Measurements from ENCODE around the gene ENDOU.

Gene ENDOU

DNA sequence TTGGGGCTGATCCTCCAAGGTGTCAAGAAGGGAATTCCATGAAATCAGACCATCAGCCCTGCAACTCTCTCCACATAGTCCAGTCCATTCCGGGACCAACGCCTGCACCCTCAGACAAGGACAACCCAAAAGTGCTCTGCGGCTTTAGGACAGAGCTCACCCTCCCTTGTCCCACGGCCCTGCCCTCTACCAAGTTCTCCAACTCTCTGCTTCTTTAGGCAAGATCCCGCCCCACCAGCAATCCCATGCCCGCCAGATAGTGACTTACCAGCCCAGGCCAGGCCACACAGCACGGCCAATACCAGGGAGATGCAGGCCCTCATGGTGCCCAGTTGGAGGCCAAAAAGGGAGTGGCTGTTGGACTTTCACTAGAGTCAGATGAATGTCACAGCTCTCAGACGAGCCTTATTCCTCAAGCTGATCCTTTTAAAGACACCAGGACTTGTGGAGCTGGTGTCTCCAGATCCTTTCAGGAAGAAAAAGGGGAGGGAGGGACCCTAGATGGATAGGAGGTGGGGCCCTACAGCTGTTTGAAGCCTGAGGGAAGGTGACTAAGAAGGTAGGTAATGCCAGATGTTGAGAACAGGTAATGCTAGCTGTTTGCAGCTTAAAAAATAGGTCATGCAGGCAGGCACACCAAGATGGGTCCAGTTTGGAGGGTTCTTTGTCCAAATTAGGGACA lies at the start of gene ENDOU:
ENDOU (minus strand) TSS at position 400 of the 682 bp plus-strand sequence; CDS start at position 323, 77 bp downstream.
- Histone ChIP-seq H3K27ac (ENCODE audit: low read depth, low read length) (no peak within 1 kb of the TSS), H3K9ac (ENCODE audit: low read length) (no peak within 1 kb of the TSS)

GRCh38 chr12:47774663-47775062 lies 49.4 kb upstream of the ENDOU start:
- Histone ChIP-seq H3K9ac (ENCODE audit: low read length) (no peak overlapping the region), H3K36me3 (ENCODE audit: control insufficient read depth, insufficient read depth, low read length) (no peaks in the 10 kb centered on the region), H3K27me3 (ENCODE audit: control insufficient read depth, insufficient read depth, low read length) (no peaks in the 10 kb centered on the region), H3K27ac (ENCODE audit: low read depth, low read length) (no peak overlapping the region), H3K4me1 (ENCODE audit: control insufficient read depth, insufficient read depth, low read length) (peaks cover 17% of the 10 kb centered on the region), H3K4me3 (ENCODE audit: low read length) (no peak overlapping the region)

More for the DNA sequence above, at the start of gene ENDOU:
- Histone ChIP-seq H3K36me3 (ENCODE audit: control insufficient read depth, insufficient read depth, low read length) (no peaks in the 10 kb centered on the region), H3K4me3 (ENCODE audit: low read length) (no peak within 1 kb of the TSS), H3K27me3 (ENCODE audit: control insufficient read depth, insufficient read depth, low read length) (no peaks in the 10 kb centered on the region), H3K4me1 (ENCODE audit: control insufficient read depth, insufficient read depth, low read length) (no peaks in the 10 kb centered on the region)

DNA sequence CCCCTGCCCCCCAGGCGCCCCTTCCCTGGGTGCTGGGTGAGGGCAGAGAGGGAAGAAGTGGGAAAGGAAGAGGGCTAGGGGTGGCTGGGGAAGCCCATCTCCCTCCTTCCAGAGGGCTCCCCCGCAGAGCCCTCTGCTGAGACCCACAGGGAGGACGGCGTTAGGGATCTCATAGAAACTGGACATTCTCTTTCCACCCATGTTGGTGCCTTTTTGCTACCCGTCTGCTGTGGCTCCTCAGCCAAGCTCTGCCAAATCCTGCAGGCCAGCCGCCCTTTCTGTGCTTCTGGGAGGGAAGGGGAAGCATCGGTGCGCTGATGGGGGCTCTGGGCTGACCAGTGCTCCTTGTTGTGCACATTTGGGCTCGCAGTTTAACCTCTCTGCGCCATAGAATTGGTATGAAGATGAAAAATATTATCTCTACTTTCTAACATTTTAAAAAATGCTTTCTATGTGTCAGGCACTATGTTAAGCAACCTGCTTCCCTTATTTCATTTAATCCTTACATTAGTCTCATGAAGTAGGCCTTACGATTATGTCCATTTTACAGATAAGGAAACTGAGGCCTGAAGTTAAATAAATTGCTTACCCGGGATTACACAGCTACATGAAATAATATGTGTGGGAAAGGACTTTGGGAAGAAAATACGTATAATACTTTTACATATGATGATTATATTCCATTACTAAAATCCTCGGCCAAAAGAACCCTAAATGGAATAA lies 48.7 kb upstream of the ENDOU start:
- Histone ChIP-seq H3K36me3 (ENCODE audit: control insufficient read depth, insufficient read depth, low read length) (no peaks in the 10 kb centered on the region), H3K27ac (ENCODE audit: low read depth, low read length) (no peak overlapping the region), H3K27me3 (ENCODE audit: control insufficient read depth, insufficient read depth, low read length) (no peaks in the 10 kb centered on the region), H3K9ac (ENCODE audit: low read length) (peak overlapping the region; percentile 58), H3K4me1 (ENCODE audit: control insufficient read depth, insufficient read depth, low read length) (peaks cover 17% of the 10 kb centered on the region), H3K4me3 (ENCODE audit: low read length) (peak overlapping the region; percentile 76)

DNA sequence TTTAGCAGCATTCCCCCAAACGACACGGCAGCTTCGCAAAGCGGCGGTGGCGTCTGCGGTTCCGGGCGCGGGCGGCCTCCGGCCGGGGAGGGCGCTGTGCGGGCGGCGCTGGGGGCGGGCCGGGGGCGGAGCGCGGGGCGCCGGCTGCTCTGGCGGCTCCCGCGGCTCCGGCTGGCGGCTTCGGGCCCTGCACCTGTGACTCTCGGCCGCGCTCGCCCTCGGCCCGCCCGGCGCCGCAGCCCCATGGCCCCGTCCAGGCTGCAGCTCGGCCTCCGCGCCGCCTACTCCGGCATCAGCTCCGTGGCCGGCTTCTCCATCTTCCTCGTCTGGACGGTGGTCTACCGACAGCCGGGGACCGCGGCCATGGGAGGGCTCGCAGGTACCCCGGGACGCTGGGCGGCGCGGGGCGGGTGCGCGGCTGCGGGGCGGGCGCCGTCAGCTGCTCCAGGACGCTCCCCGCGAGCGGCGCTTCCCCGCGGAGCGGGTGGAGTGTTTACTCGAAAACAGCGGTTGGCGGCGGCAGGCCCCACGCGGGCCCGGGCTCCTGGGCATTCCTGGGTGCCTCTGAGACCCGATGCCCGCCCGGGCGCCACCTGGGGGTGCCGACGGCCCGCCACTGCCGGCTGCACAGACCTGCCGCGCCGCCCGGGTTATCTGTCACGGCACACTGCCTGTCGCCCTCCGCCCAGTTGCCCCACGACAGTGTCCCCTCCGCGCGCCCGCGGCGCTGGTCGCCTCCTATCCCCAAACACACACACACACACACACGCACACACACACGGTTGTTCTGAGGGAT lies 48.0 kb upstream of the ENDOU start, which contains the start of gene SLC48A1:
SLC48A1 (plus strand) TSS at position 177 of the 796 bp plus-strand sequence; CDS start at position 244, 67 bp downstream.
- Histone ChIP-seq H3K36me3 (ENCODE audit: control insufficient read depth, insufficient read depth, low read length) (no peaks in the 10 kb centered on the region), H3K9ac (ENCODE audit: low read length) (peak within 1 kb of the TSS; percentile 58), H3K4me1 (ENCODE audit: control insufficient read depth, insufficient read depth, low read length) (peaks cover 17% of the 10 kb centered on the region), H3K4me3 (ENCODE audit: low read length) (peak within 1 kb of the TSS; percentile 76), H3K27ac (ENCODE audit: low read depth, low read length) (peak within 1 kb of the TSS; percentile 51), H3K27me3 (ENCODE audit: control insufficient read depth, insufficient read depth, low read length) (no peaks in the 10 kb centered on the region)

DNA sequence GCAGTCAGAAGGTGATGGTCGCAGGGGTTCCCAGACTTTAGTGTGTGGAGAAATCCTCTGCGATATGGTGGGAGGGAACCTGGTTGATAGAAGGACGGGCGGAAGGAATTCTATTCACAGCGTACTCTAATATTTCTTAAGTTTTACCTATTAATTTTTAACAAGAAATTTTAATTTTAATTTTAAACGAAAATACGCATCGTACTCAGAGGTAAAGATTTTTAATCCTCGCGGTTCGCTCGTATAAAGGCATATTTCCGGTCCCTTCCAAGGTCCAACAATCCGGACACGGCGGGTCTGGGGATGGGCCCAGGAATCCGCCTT lies 47.4 kb upstream of the ENDOU start:
- Histone ChIP-seq H3K9ac (ENCODE audit: low read length) (no peak overlapping the region), H3K27me3 (ENCODE audit: control insufficient read depth, insufficient read depth, low read length) (no peaks in the 10 kb centered on the region), H3K4me1 (ENCODE audit: control insufficient read depth, insufficient read depth, low read length) (peaks cover 15% of the 10 kb centered on the region), H3K36me3 (ENCODE audit: control insufficient read depth, insufficient read depth, low read length) (no peaks in the 10 kb centered on the region), H3K4me3 (ENCODE audit: low read length) (peak overlapping the region; percentile 67), H3K27ac (ENCODE audit: low read depth, low read length) (no peak overlapping the region)

GRCh38 chr12:47772094-47772660 lies 46.9 kb upstream of the ENDOU start:
- Histone ChIP-seq H3K4me3 (ENCODE audit: low read length) (no peak overlapping the region), H3K4me1 (ENCODE audit: control insufficient read depth, insufficient read depth, low read length) (peaks cover 15% of the 10 kb centered on the region), H3K27me3 (ENCODE audit: control insufficient read depth, insufficient read depth, low read length) (no peaks in the 10 kb centered on the region), H3K36me3 (ENCODE audit: control insufficient read depth, insufficient read depth, low read length) (no peaks in the 10 kb centered on the region), H3K27ac (ENCODE audit: low read depth, low read length) (no peak overlapping the region), H3K9ac (ENCODE audit: low read length) (no peak overlapping the region)

GRCh38 chr12:47771304-47771703 lies 46.0 kb upstream of the ENDOU start:
- H3K4me3 ChIP-seq (ENCODE audit: low read length) = no peak overlapping the region
- no peak overlapping the region for H3K9ac ChIP-seq (ENCODE audit: low read length)
- no peak overlapping the region for H3K27ac ChIP-seq (ENCODE audit: low read depth, low read length)
- no peaks in the 10 kb centered on the region for H3K36me3 ChIP-seq (ENCODE audit: control insufficient read depth, insufficient read depth, low read length)
- no peaks in the 10 kb centered on the region for H3K27me3 ChIP-seq (ENCODE audit: control insufficient read depth, insufficient read depth, low read length)
- peaks cover 8% of the 10 kb centered on the region for H3K4me1 ChIP-seq (ENCODE audit: control insufficient read depth, insufficient read depth, low read length)

DNA sequence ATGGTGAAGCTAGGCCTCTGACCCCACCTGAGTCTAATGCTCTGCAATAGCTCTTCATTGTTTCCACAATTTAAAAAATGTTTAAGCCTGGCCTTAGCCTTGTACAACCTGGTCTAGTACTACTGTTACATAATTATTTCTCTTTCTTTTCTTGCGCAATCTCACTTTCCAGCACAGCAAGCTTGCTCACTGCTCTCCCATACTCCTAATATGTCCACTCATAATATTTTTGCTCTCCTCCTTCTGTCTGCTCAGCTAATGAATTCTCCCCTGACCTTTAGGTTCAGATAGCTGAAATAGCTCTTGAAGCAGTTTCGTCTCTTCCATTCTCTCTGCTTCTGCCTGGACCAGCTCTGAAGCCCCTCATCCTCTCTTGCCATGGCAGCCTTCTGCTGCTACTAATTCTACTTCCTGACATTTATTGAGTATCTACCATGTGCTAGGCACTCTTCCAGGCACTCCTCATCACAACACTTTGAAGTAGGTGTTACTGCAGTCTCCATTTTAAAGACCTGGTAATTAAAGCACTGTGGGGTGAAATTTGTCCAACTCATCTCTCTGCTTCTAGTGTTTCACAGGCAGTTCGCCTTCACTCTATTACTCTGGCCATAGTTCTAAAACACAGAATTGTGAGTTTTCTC lies 44.9 kb upstream of the ENDOU start:
- Histone ChIP-seq H3K4me3 (ENCODE audit: low read length) (no peak overlapping the region), H3K36me3 (ENCODE audit: control insufficient read depth, insufficient read depth, low read length) (no peaks in the 10 kb centered on the region), H3K9ac (ENCODE audit: low read length) (no peak overlapping the region), H3K27ac (ENCODE audit: low read depth, low read length) (no peak overlapping the region), H3K27me3 (ENCODE audit: control insufficient read depth, insufficient read depth, low read length) (no peaks in the 10 kb centered on the region), H3K4me1 (ENCODE audit: control insufficient read depth, insufficient read depth, low read length) (peaks cover 6% of the 10 kb centered on the region)

DNA sequence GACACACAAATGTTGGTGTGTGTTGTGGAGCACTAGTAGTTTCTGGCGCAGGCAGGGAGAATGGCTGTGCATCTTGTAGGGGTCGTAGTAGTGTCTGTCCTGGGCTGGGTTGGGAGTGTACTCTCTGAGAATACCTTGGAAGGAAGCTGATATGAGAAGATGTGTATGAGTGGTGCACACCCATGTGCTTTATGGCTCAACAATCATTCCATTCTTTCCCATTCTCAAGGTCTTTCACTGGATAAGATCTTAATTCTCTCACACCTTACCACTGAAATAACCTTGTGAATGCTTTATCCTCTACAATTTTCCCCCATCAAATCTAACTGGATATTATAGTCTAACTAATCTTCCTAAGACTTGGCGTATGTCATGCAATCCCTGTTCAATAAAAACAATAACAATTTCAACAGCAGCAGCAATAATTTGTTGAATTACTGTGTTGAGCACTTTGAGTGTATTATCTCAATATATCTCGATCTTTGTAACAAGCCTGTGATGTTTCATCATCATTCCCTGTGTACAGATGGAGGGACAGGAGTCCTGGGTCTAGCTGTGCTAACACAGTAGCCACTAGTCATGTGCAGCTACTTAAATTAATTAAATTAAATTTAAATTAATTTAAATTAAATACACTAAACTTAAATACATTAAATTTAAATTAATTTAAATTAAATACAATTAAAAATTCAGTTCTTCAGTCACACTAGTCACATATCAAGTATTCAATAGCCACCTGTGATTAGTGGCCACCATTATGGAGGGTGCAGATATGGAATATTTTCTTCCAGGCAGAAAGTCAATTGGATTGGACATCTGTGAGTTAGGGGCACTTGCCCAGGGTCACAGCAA lies 44.2 kb upstream of the ENDOU start:
- no peak overlapping the region for H3K9ac ChIP-seq (ENCODE audit: low read length)
- no peak overlapping the region for H3K4me3 ChIP-seq (ENCODE audit: low read length)
- H3K36me3 ChIP-seq (ENCODE audit: control insufficient read depth, insufficient read depth, low read length) = no peaks in the 10 kb centered on the region
- H3K27ac ChIP-seq (ENCODE audit: low read depth, low read length) = no peak overlapping the region
- H3K27me3 ChIP-seq (ENCODE audit: control insufficient read depth, insufficient read depth, low read length) = no peaks in the 10 kb centered on the region
- H3K4me1 ChIP-seq (ENCODE audit: control insufficient read depth, insufficient read depth, low read length) = peaks cover 5% of the 10 kb centered on the region

GRCh38 chr12:47768323-47768811 lies 43.1 kb upstream of the ENDOU start:
- H3K4me3 ChIP-seq (ENCODE audit: low read length) = no peak overlapping the region
- peaks cover 3% of the 10 kb centered on the region for H3K4me1 ChIP-seq (ENCODE audit: control insufficient read depth, insufficient read depth, low read length)
- no peak overlapping the region for H3K27ac ChIP-seq (ENCODE audit: low read depth, low read length)

GRCh38 chr12:47767216-47767724 lies 42.0 kb upstream of the ENDOU start:
- H3K4me3 ChIP-seq (ENCODE audit: low read length) = no peak overlapping the region
- no peaks in the 10 kb centered on the region for H3K27me3 ChIP-seq (ENCODE audit: control insufficient read depth, insufficient read depth, low read length)
- H3K27ac ChIP-seq (ENCODE audit: low read depth, low read length) = no peak overlapping the region
- no peak overlapping the region for H3K9ac ChIP-seq (ENCODE audit: low read length)
- H3K4me1 ChIP-seq (ENCODE audit: control insufficient read depth, insufficient read depth, low read length) = peaks cover 3% of the 10 kb centered on the region
- H3K36me3 ChIP-seq (ENCODE audit: control insufficient read depth, insufficient read depth, low read length) = no peaks in the 10 kb centered on the region

More at GRCh38 chr12:47768323-47768811, 43.1 kb upstream of the ENDOU start:
- Histone ChIP-seq H3K27me3 (ENCODE audit: control insufficient read depth, insufficient read depth, low read length) (no peaks in the 10 kb centered on the region), H3K9ac (ENCODE audit: low read length) (no peak overlapping the region), H3K36me3 (ENCODE audit: control insufficient read depth, insufficient read depth, low read length) (no peaks in the 10 kb centered on the region)
